ENCODE measurements around the gene POLE2. TPM values are rescaled to one million over a fixed set of nuclear protein-coding genes. Genes with fewer than 3 reads are reported as not detected.

POLE2 gene
- total and polyA plus RNA-seq, 2 of the 13 experiments (the other 11 are each of a cell fraction or from before 2014, with no cell fraction given): 16.6 to 37.0 TPM

DNA sequence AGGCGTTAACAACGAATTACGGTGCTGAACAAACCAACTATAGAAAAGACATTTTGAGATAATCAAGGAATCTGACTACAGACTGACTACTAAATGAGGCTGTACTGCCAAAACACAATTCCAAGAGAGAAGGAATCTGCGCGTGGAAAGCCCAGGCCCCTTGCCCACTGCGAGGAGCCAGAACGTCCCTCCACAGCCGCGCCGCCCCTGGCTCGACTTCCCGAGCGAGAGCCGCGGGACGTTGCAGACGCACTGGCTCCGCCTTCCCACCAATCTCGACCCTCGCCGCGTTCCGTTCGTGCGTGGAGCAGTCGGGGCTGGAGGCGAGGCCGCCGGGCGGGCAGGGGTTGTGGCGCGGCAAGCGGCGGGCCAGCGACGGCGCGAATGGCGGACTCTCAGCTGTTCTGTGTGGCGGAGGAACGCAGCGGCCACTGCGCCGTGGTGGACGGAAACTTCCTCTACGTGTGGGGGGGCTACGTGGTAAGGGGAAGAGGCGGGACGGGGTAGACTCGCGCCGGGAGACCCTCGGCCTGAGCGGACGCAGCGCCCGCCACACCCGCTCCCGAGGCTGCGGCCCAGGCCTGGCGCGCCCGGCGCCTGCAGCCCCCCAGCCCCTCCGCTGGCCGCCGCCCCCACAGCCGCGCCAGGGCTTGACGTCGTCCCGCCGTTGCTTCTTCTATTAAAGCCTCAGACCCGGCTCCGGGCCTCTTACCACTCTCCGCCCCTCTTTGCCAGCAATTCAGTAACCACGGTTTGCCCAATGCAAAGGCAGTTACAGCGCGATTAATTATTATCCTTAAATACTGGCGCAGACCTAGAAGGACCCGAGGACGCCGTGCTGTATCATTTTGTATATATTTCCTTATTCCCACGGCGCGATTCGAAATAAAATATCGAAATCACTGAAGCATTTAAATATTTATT is 5.1 kb upstream of the POLE2 start, which contains the start of gene KLHDC1 (continued):
- TF ChIP-seq SOX13 (IDR thresholded peaks at IDR 0.05): no peak
- peak in 1 of 2 experiments; percentile 30; a peak in 1 of 4 replicates for TF ChIP-seq SOX13 (CRISPR knock-in tag; conservative IDR thresholded peaks at IDR 0.05 in 1 of 2, IDR thresholded peaks at IDR 0.05 in 1 of 2)
- TF ChIP-seq MATR3 (CRISPR knock-in tag; IDR thresholded peaks at IDR 0.05): no peak
- TF ChIP-seq ZBTB38 (CRISPR knock-in tag; IDR thresholded peaks at IDR 0.05): peak; percentile 96
- TF ChIP-seq RXRB (CRISPR knock-in tag; IDR thresholded peaks at IDR 0.05; ENCODE audit: borderline replicate concordance): peak; percentile 10; the same call in 1 of the 2 replicates
- TF ChIP-seq, protein P1, sequence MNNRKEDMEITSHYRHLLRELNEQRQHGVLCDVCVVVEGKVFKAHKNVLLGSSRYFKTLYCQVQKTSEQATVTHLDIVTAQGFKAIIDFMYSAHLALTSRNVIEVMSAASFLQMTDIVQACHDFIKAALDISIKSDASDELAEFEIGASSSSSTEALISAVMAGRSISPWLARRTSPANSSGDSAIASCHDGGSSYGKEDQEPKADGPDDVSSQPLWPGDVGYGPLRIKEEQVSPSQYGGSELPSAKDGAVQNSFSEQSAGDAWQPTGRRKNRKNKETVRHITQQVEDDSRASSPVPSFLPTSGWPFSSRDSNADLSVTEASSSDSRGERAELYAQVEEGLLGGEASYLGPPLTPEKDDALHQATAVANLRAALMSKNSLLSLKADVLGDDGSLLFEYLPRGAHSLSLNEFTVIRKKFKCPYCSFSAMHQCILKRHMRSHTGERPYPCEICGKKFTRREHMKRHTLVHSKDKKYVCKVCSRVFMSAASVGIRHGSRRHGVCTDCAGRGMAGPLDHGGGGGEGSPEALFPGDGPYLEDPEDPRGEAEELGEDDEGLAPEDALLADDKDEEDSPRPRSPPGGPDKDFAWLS (CRISPR knock-in tag; IDR thresholded peaks at IDR 0.05; ENCODE audit: borderline replicate concordance): no peak
- no peak; the same call in 1 of the 2 replicates for TF ChIP-seq ZSCAN25 (CRISPR knock-in tag; IDR thresholded peaks at IDR 0.05)
- peak; percentile 84 for TF ChIP-seq ZSCAN21 (CRISPR knock-in tag; IDR thresholded peaks at IDR 0.05; ENCODE audit: borderline replicate concordance)
- peak; percentile 72; the same call in 1 of the 2 replicates for TF ChIP-seq KAT7 (CRISPR knock-in tag; IDR thresholded peaks at IDR 0.05; ENCODE audit: borderline replicate concordance)
- no peak for TF ChIP-seq MTF1 (CRISPR knock-in tag; IDR thresholded peaks at IDR 0.05)
- TF ChIP-seq ZNF883 (CRISPR knock-in tag; IDR thresholded peaks at IDR 0.05; ENCODE audit: not compliant biosample characterization): peak; percentile 83
- peak; percentile 87 for TF ChIP-seq KMT2A (CRISPR knock-in tag; IDR thresholded peaks at IDR 0.05)
- peak; percentile 89; the same call in 1 of the 2 replicates for TF ChIP-seq ZNF598 (CRISPR knock-in tag; IDR thresholded peaks at IDR 0.05; ENCODE audit: borderline replicate concordance)
- TF ChIP-seq JARID2 (CRISPR knock-in tag; IDR thresholded peaks at IDR 0.05; ENCODE audit: insufficient replicate concordance): no peak
- TF ChIP-seq, protein P2, sequence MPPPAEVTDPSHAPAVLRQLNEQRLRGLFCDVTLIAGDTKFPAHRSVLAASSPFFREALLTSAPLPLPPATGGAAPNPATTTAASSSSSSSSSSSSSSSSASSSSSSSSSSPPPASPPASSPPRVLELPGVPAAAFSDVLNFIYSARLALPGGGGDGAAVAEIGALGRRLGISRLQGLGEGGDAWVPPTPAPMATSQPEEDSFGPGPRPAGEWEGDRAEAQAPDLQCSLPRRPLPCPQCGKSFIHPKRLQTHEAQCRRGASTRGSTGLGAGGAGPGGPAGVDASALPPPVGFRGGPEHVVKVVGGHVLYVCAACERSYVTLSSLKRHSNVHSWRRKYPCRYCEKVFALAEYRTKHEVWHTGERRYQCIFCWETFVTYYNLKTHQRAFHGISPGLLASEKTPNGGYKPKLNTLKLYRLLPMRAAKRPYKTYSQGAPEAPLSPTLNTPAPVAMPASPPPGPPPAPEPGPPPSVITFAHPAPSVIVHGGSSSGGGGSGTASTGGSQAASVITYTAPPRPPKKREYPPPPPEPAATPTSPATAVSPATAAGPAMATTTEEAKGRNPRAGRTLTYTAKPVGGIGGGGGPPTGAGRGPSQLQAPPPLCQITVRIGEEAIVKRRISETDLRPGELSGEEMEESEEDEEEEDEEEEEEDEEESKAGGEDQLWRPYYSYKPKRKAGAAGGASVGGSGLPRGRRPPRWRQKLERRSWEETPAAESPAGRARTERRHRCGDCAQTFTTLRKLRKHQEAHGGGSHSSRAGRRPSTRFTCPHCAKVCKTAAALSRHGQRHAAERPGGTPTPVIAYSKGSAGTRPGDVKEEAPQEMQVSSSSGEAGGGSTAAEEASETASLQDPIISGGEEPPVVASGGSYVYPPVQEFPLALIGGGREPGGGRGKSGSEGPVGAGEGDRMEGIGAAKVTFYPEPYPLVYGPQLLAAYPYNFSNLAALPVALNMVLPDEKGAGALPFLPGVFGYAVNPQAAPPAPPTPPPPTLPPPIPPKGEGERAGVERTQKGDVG (CRISPR knock-in tag; IDR thresholded peaks at IDR 0.05; ENCODE audit: borderline replicate concordance): no peak
- TF ChIP-seq HNF4G (IDR thresholded peaks at IDR 0.05; ENCODE audit: borderline replicate concordance, low read depth, low read length): no peak
- TF ChIP-seq HNF4G (CRISPR knock-in tag; IDR thresholded peaks at IDR 0.05; ENCODE audit: borderline replicate concordance, low read depth): no peak
- 0 out of 2 replicates have a peak, but pooled peaks have one; percentile 65 for TF ChIP-seq ZNF343 (CRISPR knock-in tag; IDR thresholded peaks at IDR 0.05)
- TF ChIP-seq FOXK1 (CRISPR knock-in tag; IDR thresholded peaks at IDR 0.05; ENCODE audit: borderline replicate concordance, low read depth): no peak
- no peak for TF ChIP-seq MED13 (CRISPR knock-in tag; IDR thresholded peaks at IDR 0.05)
- peak; percentile 57; the same call in 1 of the 2 replicates for TF ChIP-seq IRX3 (CRISPR knock-in tag; IDR thresholded peaks at IDR 0.05; ENCODE audit: borderline replicate concordance, low read depth)
- TF ChIP-seq MAFK (conservative IDR thresholded peaks at IDR 0.05 in 1 of 2, IDR thresholded peaks at IDR 0.05 in 1 of 2; ENCODE audit: low read length in 2 of 2): no peak
- TF ChIP-seq SRSF9 (IDR thresholded peaks at IDR 0.05; ENCODE audit: borderline replicate concordance, insufficient read depth, low read depth, low read length, poor library complexity, severe bottlenecking): no peak
